HCT116 (cell line): ENCODE data around the gene PIEZO2. TPM values are rescaled to one million over a fixed set of nuclear protein-coding genes. Genes with fewer than 3 reads are reported as not detected.

Experiments used
- ATAC-seq: fragments of 200-7000 bp; cut with Tn5 transposase; 2 replicates; pipeline ENCODE4 v1.9.1; 2020; ENCODE audit warnings: mild to moderate bottlenecking, moderate library complexity
- BruUV-seq: library from RNA; stranded (reverse); fragments of 400-500 nt; replicated peaks from 2 replicates; lab custom pipeline; 2021; lab: Mats Ljungman, UMichigan
- CTCF ChIA-PET: fragments of 300-600 bp; sonication (Branson Sonifier 250); formaldehyde crosslinking; loops from one replicate; lab custom pipeline; 2021; ENCODE audit warnings: antibody characterized with exemption; lab: Charles Lee
- POLR2A ChIA-PET: fragments of 300-600, 350-600 bp; sonication (Branson Sonifier 250); formaldehyde crosslinking; loops from one replicate; lab custom pipeline; 2021; ENCODE audit warnings: antibody characterized with exemption; lab: Charles Lee
- RAD21 ChIA-PET, 2 experiments: fragments of 300-600 bp; sonication (Branson Sonifier 250); formaldehyde crosslinking; loops; one replicate each; lab custom pipeline; 2023; ENCODE audit warnings: low total read pairs in 2 of 2; ENCODE audit not compliant: uncharacterized antibody in 2 of 2, unreplicated experiment in 2 of 2, low non-redundant PET in 1 of 2; lab: Charles Lee
- DNase-seq: peaks from one replicate; pipeline ENCODE4 v3.0.0-alpha.2; 2010; ENCODE audit warnings: low read depth, low spot score
- H2AFZ ChIP-seq: fragments of 200-600 bp; shearing (Covaris generic), sonication (generic); 2 replicates; pipeline ENCODE4 v1.6.1; 2017; ENCODE audit warnings: low read depth, mixed run types, mixed read lengths, antibody characterized with exemption, low read length; ENCODE audit not compliant: poor library complexity, severe bottlenecking
- H3K27ac ChIP-seq: 2 replicates; pipeline ENCODE4 v1.5.1; 2012; ENCODE audit warnings: low read depth, low read length
- H3K27me3 ChIP-seq: fragments of 200-600 bp; sonication (generic); 2 replicates; pipeline ENCODE4 v1.6.1; 2016; ENCODE audit warnings: mixed run types, low read length, mixed read lengths; ENCODE audit not compliant: insufficient read depth
- H3K36me3 ChIP-seq, 2 experiments: fragments of 200-500 bp in 1 of 2; fragments of 200-600 bp in 1 of 2; sonication (Bioruptor generic) in 1 of 2; sonication (generic) in 1 of 2; 2 replicates each; pipeline versions ENCODE4 v1.5.1 to v1.6.1; 2014 to 2016; ENCODE audit warnings: low read length in 2 of 2, inconsistent platforms in 1 of 2, mixed read lengths in 1 of 2, mixed run types in 1 of 2; ENCODE audit not compliant: insufficient read depth in 2 of 2, control insufficient read depth in 1 of 2
- H3K4me1 ChIP-seq, 2 experiments: fragments of 200-600 bp in 1 of 2; sonication (generic) in 1 of 2; 2 replicates each; pipeline versions ENCODE4 v1.5.1 to v1.6.1; 2012 to 2017; ENCODE audit warnings: low read length in 2 of 2, inconsistent platforms in 1 of 2, mild to moderate bottlenecking in 1 of 2, mixed read lengths in 1 of 2, mixed run types in 1 of 2, moderate library complexity in 1 of 2; ENCODE audit not compliant: insufficient read depth in 2 of 2, control insufficient read depth in 1 of 2
- H3K4me2 ChIP-seq: fragments of 200-600 bp; sonication (generic); 2 replicates; pipeline ENCODE4 v1.6.1; 2017; ENCODE audit warnings: mixed run types, low read length, mixed read lengths
- H3K4me3 ChIP-seq, 2 experiments: fragments of 200-600 bp in 1 of 2; sonication (generic) in 1 of 2; replicated peaks in 1 of 2; 2 replicates each; pipeline ENCODE4 v1.5.1; 2011 to 2016; ENCODE audit warnings: low read length in 2 of 2, control low read depth in 1 of 2, low read depth in 1 of 2, mild to moderate bottlenecking in 1 of 2, mixed read lengths in 1 of 2, mixed run types in 1 of 2
- H3K79me2 ChIP-seq: fragments of 200-600 bp; sonication (generic); 2 replicates; pipeline ENCODE4 v1.6.1; 2017; ENCODE audit warnings: mild to moderate bottlenecking, mixed run types, low read length, moderate library complexity, mixed read lengths; ENCODE audit not compliant: insufficient read depth
- H3K9ac ChIP-seq: fragments of 200-600 bp; sonication (generic); 2 replicates; pipeline ENCODE4 v1.6.1; 2016; ENCODE audit warnings: low read length, mixed read lengths
- H3K9me2 ChIP-seq: fragments of 200-600 bp; sonication (generic), shearing (Covaris generic); 2 replicates; pipeline ENCODE4 v1.6.1; 2017; ENCODE audit warnings: mixed run types, mild to moderate bottlenecking, moderate library complexity; ENCODE audit not compliant: insufficient read depth
- H3K9me3 ChIP-seq, 2 experiments: fragments of 200-500 bp in 1 of 2; fragments of 200-600 bp in 1 of 2; sonication (Bioruptor generic) in 1 of 2; sonication (generic) in 1 of 2; 2 replicates each; pipeline ENCODE4 v1.6.1; 2014 to 2017; ENCODE audit warnings: low read length in 2 of 2, mixed read lengths in 2 of 2, inconsistent platforms in 1 of 2, low read depth in 1 of 2, mild to moderate bottlenecking in 1 of 2, mixed run types in 1 of 2, moderate library complexity in 1 of 2; ENCODE audit not compliant: control insufficient read depth in 1 of 2, insufficient read depth in 1 of 2
- H4K20me1 ChIP-seq: fragments of 200-600 bp; sonication (generic), shearing (Covaris generic); 2 replicates; pipeline ENCODE4 v1.6.1; 2017; ENCODE audit warnings: mixed run types, mild to moderate bottlenecking, moderate library complexity; ENCODE audit not compliant: insufficient read depth
- EGR1 ChIP-seq: IDR thresholded peaks from 2 replicates; pipeline ENCODE4 v1.6.1; 2012; ENCODE audit warnings: low read depth
- ELF1 ChIP-seq: IDR thresholded peaks from 2 replicates; pipeline ENCODE4 v1.6.1; 2012; ENCODE audit warnings: low read depth, borderline replicate concordance
- JUND ChIP-seq: IDR thresholded peaks from 2 replicates; pipeline ENCODE4 v1.6.1; 2012
- MAX ChIP-seq: IDR thresholded peaks from 2 replicates; pipeline ENCODE4 v1.6.1; 2012
- REST ChIP-seq: IDR thresholded peaks from 2 replicates; pipeline ENCODE4 v1.6.1; 2012; ENCODE audit warnings: low read depth
- TCF7L2 ChIP-seq: IDR thresholded peaks from 2 replicates; pipeline ENCODE4 v1.7.0; 2011; ENCODE audit warnings: borderline replicate concordance, inconsistent platforms; ENCODE audit not compliant: insufficient read depth, insufficient read length; ENCODE audit errors: extremely low read depth
- ZBTB33 ChIP-seq: IDR thresholded peaks from 2 replicates; pipeline ENCODE4 v1.6.1; 2011; ENCODE audit warnings: mild to moderate bottlenecking, low read length, moderate library complexity; ENCODE audit not compliant: insufficient replicate concordance; ENCODE audit errors: extremely low read depth
- ZNF274 ChIP-seq: fragments of 200-500 bp; sonication (Bioruptor generic); IDR thresholded peaks from 2 replicates; pipeline ENCODE4 v1.6.1; 2014; ENCODE audit warnings: mild to moderate bottlenecking, low read depth, low read length, inconsistent platforms
- intact Hi-C: fragments of 100-400 bp; cut with micrococcal nuclease; formaldehyde crosslinking; loops from 2 replicates; pipeline ENCODE4 v1.10.0; 2022
- total RNA-seq: library from RNA; stranded (reverse); gene quantifications from one replicate; pipeline ENCODE4 v1.2.1, GENCODE V29; 2021; ENCODE audit not compliant: unreplicated experiment

The PIEZO2 gene
- total RNA-seq, 1 experiment from 2014 or later = 0.34 TPM

GRCh38 chr18:10950080-10950875 is 199.1 kb downstream of the PIEZO2 start:
- no TSS peak for BruUV-seq
- no peaks in the 10 kb centered on the region for H3K4me1 ChIP-seq
- no peak overlapping the region for H2AFZ ChIP-seq
- H3K4me3 ChIP-seq = no peak overlapping the region
- H3K36me3 ChIP-seq = no peaks in the 10 kb centered on the region
- no peak overlapping the region for H3K9ac ChIP-seq
- no peak for DNase-seq
- no peaks in the 10 kb centered on the region for H4K20me1 ChIP-seq
- peaks cover 7 to 10% of the 10 kb centered on the region in 2 experiments; a peak in 3 of 4 replicates for H3K9me3 ChIP-seq
- no peaks in the 10 kb centered on the region for H3K27me3 ChIP-seq
- POLR2A ChIA-PET = no interaction called here
- no peaks in the 10 kb centered on the region for H3K9me2 ChIP-seq
- no peaks in the 10 kb centered on the region for H3K79me2 ChIP-seq
- CTCF ChIA-PET = no interaction called here
- RAD21 ChIA-PET = no interaction called here
- no peak overlapping the region for H3K27ac ChIP-seq
- TF ChIP-seq ZBTB33 (no peak), EGR1 (no peak), REST (no peak), MAX (no peak), TCF7L2 (no peak), ELF1 (no peak), ZNF274 (no peak), JUND (no peak)
- ATAC-seq = no peak
- no peak overlapping the region for H3K4me2 ChIP-seq
- intact Hi-C loops = no loop called here
